HG03565 (cell line): ENCODE data around the gene LAMA3.
"Not testable (repeated sequence)": the region's sequence is repeated elsewhere in the genome, so short reads cannot be mapped to it uniquely, and the experiment has no call there.

Source experiments
- ATAC-seq: cut with Tn5 transposase; IDR thresholded peaks from one replicate; pipeline ENCODE4 v1.9.1; 2021; ENCODE audit warnings: mild to moderate bottlenecking, moderate library complexity; ENCODE audit not compliant: unreplicated experiment

Gene LAMA3

DNA sequence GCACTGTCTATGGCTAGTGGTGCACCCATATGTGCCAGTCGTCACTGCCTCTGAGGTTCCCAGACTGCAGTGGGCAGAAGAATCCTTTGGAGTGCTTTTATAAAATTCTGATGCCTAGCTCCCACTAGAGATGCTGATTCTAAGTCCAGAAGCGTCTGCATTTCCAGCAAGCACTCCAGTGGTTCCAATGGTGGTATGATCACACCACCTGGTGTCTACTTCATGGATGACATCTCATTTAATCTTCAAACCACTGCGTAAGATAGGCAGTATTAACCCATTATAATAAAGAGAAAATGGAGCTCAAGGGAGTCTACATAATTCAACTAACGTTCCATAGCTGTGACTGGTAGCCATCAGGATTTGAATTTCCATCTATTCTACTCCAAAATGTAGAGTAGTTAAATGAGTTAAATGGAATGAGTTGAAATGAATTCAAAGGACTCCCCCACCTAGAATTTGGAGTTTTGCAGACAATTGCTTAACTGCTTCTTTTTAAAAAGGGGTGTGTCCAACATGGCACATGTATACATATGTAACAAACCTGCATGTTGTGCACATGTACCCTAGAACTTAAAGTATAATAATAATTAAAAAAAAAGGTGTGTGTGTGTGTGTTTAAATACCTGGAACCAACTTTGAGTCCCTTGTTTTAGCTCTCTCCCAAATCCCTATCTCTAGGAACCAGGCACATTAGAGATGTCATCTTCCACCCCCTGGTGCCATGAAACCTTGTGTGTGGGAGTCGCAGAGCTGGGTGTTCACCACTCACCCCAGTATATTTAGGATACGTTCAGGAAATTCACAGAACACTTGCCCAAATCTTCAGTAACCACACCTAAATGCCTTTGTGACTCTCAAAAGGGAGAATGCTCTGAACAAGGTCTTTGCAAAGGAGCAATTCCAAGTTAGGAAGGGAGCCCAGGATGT, 14.1 kb downstream of the LAMA3 start:
- no peak for ATAC-seq

DNA sequence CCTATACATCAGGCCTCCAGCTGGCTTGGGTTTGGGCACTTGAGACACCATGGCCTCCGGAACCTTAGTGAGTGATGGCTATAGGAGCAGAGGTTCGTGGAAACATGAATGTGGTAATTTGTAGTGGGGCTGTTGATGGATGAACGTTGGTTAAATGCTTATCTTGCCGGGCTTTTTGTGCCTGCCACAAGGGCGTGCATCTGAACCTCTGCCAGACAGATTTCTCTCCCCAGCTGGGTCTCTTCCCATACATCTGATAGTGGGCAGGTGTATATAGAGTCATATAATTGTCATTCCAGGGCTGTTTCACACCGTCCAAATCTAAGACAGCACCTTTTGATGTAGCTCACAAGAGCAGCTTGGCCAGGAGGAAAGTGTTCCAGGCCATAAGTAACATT, 14.7 kb downstream of the LAMA3 start:
- no peak for ATAC-seq

DNA sequence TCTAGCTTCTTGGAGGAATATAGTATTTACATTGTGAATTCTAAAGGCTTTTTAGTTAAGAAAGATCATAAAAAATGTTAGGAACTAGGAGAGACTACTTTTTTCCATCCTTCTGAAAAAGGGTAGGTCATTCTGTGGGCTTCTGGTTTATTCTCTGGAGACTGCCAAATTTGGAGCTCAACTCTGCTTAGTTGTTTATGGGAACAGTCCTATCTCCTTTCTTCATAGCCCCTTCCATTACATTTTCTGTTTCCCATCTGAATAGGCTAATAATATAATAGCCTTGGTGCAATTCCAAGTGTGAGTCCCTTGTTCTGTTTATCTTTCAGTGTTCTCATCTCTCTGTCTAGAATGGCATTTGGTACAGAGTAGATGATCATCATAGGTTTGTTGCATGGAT, 15.6 kb downstream of the LAMA3 start:
- no peak for ATAC-seq

DNA sequence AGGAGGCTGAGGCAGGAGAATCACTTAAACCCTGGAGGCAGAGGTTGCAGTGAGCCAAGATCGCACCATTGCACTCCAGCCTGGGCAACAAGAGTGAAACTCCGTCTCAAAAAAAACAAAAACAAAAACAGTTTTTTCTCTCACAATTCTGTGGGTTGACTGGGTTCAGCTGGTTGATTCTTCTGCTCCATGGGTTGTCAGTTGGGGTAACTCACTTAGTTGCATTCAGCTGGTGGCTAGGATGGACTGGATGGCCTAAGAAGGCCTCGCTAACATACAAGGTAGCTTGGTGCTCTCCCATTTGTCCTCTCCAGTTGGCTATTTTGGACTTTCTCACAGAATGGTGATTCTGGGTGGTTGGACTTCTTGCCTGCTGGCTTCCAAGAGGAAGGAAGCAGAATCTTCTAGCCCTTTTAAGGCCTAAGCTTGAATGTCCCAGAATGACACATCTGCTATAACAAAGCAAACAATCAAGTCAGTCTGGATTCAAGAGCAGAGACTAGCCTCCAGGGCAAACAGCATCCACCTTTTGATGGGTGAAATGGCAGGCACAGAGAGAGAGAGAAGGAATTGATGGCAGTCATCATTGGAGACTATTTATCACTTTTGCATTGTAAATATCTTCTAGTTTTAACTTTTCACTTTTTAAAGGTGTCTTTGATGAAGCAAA, 17.9 kb downstream of the LAMA3 start:
- ATAC-seq, result no peak

DNA sequence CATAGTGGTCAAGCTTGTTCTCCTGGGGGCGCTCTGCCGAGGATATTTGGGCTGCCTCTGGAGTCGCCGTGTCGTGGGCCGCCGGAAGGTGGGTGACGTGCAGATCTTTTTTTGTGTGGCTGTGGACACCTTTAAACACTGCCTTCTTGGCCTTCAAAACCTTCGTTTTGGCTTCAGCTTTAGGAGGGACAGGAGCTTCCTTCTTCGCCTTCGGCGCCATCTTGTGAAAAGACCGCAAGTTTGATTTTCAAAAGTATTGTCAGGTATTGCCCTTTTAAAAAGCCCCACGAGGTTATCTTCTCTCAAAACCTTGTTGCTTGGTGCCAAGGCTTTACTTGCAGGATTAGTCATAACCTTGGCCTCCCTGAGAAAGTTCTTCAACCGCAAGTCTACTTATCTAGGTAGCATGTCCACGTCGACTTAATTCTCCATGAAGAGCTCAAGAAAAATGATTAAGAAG, 20.8 kb downstream of the LAMA3 start:
- ATAC-seq, result no peak

DNA sequence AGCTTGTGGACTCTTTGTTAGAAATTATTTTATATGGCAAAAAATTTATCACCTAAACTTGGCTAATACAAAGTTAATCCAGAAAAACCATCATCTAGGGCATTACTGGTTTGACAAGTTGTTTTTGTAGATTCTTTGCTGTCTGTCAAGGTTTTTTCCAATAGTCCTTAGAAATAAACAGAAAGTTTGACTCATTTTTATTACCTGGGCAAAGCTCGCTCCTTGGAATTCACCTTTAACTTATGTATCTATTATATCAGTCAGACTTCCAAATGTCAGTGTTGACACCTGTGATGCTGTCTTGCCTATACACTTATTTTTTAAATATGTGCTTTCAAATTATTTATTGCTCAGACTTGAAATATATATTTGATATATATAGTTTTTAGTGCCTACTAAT, 21.7 kb downstream of the LAMA3 start:
- ATAC-seq, result no peak

DNA sequence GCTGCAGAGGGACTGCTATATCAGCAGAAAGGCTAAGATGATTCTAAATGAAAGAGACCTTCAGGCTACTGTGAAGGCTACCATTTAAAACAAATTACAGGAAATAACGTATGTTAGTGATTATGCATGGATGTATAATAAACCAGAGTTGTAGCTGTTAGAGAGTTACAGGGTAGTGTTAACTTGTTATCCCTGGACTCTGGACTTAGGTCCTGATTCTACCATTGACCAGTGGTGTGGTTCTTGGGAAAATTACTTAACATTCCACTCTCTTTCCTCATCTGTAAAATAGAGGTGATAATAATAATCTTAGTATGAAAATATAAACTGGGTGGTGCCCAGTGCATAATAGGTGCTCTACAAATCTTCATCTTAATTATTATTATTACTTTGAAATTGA, 22.2 kb downstream of the LAMA3 start:
- ATAC-seq, result no peak

DNA sequence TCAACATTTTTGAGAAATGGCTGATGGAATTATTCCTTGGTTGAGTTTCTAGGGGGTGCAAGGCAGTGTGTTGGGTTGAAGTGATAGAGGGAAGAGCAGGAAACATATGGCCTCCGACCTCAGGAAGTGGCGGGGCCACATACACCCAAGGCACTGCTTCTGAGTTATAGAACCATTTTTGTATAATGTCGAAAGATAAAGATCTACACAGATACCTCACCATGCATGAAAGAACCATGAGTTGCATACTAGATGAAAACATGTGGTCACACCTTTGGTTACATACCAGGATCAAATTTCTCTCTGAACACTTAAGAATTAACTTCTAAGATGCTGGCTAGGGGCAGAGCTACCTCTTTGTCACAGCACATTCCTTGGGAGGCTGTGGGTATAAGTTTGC, 23.2 kb downstream of the LAMA3 start:
- ATAC-seq, result no peak

DNA sequence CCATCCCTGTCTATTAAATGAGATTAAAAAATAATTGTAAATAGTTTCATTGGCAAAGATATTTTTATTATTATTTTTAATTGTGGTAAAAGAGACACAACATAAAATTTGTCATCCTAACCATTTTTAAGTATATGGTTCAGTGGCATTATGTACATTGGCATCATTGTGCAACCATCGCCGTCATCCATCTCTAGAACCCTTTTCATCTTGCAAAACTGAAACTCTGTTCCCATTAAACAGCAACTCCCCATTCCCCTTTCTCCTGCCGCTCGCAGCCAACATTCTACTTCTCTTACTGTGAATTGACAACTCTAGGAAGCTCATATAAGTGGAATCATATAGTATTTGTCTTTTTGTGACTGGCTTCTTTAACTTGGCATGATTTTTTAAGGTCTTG, 25.3 kb downstream of the LAMA3 start:
- no peak for ATAC-seq

DNA sequence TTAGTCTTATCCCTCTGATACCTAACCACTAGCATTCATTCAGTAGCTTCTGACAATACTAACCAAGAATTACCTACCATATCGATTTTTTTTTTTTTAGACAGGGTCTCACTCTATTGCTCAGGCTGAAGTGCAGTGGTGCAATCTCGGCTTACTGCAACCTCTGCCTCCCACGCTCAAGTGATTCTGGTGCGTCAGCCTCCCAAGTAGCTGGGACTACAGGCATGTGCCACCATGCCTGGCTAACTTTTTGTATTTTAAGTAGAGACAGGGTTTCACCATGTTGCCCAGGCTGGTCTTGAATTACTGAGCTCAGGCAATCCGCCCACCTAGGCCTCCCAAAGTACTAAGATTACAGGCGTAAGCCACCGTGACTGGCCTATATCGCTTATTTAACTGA, 26.8 kb downstream of the LAMA3 start:
- not testable (repeated sequence) for ATAC-seq

DNA sequence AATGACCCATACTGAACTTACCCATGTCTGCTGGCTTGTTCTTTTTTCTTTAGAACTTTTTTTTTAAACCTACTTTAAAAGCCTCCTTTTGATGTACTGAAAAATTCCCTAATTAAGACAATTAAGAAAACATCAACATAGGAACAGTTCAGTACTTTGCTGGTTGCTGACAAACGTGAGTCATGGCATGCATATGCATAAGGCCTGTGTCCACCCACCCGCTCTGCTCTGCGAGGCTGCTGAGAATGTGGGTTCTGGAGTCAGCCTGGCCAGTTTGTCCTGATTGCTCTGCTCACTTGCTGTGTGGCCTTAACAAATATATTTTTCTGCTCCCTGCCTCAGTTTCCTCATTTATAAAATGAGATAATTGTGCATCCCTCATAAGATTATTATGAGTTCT, 27.3 kb downstream of the LAMA3 start:
- no peak for ATAC-seq

DNA sequence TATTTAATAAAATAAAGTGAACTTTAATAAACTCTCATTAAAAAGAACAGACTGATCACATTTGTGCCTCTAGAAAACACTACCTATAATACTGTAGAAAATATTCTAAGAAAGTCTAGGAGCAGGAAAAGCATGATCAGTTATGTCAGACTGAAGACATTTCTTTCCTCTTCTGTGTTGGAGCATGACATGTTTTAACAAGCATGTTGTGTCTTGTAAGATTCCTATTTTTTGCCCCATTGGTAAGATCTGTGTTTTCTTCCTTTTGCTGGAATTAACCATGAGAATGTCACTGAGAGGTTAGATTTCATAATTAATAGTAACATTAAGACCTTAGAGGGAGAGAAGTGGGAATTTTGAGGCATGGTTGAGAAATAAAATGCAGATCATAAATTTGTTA, 27.7 kb downstream of the LAMA3 start:
- ATAC-seq, result no peak

DNA sequence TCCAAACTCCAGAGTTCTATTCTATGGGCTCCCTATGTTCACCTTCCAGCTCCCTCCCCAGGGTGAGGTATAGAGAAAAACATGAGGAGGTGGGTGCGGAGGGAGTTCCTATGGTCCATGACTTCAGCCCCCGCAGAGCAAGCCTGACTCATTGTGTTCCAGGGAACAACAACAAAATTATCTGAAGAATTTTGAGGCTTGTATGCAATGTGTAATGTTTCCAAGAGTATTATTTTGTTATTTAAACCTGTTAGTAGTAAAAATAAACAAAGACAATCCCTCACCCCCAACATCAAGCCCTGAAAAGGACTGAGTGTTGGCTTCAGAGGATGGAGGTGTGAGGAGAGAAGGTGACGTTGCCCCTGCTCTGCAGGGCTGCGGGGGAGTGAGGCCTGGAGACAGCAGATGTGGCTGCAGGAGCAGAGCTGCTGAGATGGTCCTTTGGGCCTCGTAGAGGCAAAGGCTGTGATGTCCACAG, 29.0 kb downstream of the LAMA3 start:
- no peak for ATAC-seq

DNA sequence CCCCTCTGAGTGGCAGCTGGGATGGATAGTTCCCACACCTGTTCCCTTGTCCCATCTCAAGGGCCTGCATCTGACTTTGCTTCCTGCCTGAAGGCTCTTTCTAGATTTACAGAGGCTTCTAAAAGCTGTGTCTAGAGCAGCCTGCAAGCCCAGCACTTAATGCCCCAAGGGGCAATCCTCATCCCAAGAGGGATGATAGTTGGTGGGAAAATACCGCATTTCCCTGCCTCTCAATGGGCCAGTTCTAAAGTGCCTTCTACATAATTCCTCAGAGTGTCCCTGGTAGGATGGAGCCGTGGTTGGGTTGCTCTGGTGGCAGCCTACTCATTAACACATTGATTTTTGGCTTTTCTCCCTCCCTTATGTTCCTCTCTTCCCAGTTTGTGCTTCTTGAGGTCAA, 29.5 kb downstream of the LAMA3 start:
- no peak for ATAC-seq

DNA sequence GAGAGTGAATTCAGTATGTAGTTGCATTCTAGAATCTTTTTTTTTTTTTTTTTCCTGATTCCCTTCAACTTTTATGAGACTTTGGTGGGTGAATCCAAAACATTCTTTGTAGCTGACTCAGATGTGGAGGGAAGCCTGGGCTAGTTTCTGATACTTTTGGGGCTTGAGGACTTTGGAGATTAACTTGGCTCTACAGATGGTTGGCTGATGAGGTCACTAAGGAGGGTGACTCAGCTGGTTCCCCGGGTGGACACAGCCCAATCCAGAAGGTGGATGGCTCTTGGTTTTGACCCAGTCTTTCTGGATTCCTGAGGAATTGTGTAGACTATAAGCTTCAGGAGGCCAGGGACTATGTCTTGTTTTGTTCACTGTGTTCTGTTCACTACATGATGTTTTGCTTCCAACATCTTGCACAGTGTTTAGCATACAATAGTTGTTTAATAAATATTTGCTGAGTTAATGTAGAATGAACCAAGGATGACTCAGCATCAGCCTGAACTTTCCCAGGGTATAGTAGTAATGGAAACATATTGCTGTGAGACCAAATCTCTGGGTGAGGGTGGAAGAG, 30.5 kb downstream of the LAMA3 start:
- no peak for ATAC-seq

DNA sequence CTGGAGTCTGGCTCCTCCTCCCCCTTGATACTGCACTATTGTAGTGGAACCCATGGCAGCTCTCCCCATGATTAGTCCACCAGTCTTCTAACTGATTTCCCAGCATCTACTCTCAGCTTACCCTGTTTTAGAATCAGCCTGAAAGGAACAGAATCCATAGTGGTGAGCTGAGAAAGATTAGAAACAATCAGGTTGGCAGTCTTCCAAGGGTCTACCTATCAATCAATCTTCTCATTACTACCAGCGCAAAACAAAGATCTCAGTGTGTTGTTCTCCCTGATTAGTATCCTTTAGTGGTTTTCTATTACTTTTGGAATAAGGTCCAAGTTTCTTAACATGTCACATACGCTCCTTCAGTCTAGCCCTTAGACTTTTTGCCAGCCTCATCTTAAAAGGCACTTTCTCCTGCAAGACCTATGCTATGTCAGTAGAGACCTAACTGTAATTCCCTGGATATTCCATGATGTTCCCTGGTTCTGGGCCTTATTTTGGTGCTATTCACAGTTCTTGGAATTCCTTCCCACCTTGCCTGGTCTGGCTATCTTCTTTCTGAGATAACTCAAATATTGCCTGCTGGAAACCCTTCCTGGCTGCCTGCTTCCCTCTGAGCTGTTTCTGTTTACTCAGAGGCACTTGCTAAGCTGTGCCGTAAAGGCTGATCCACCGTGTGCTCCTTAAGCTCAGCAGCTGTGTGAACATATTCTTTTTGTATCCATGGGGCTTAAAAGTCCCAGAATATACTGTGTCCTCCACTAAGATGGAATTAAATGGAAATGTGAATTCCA, 32.6 kb downstream of the LAMA3 start:
- no peak for ATAC-seq

DNA sequence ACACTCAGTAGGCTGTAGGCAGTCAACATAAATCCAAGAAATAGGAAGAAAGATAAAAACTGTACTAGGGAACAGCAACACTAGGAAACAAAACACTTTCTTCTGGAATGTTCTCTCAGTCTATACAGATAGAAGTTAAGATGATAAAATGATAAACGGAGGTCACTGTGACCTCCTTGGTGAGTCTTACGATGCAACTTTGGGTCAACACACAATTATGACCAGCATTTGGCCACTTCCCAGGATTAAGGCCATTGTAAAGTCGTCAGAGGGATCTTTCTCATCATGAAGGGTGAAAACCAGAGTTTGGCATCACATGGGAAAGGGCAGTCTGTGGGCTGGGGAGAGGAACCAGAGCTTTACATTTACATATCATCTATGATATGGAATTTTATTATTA, 33.4 kb downstream of the LAMA3 start:
- ATAC-seq, result no peak

DNA sequence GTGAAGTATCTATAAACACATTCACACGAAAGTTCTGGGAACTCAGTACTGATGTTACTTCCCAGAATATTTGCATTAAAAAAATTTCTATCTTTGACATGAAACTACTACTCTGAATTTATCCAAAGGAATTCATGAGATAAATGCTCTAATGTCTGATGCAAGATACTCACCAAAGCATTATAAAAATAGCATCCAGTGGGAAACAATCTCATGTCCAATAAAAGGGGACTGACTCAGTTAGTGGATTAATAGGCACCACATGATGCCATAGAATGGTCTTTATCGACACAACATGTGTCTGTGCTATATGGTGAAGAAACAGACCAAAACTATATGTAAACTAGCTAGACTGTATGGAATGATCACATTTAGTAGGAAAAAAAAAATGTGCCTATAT, 33.9 kb downstream of the LAMA3 start:
- ATAC-seq, result no peak

DNA sequence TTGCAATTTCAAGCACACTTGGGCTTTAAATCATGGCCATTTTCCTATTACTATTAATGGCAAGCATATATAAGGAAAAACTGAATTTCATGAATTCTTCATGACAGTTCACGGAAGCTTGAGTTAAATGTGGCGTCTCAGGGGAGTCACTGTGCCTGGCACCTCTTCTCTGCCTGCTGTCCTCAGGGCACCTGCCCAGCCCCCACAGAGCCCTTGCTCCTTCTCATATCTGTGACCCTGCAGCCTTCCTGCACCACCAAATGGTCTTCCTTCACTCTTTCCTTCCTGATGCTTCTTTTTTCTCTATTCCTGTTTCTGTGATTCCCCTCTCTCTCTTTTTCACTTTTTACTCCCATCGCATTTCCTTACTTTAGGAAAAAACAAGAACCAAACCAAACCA, 35.4 kb downstream of the LAMA3 start:
- ATAC-seq, result no peak

DNA sequence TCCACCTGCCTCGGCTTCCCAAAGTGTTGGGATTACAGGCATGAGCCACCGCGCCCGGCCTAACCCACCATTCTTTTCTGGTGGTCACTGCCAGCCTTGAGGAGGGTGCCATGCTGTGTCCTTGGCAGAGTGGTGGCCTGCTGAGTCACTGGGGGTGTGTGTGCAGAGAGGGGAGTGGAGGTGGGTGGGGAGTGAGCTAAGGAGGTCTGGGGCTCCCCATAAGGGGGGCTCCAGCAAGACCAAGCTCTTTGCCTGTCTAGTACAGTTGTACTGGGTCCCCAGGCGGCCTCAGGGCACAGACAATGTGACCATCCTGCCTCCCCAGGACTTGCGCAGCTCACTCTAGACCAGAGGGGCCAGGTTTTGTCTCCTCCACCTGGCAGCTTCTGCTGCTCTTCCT, 36.1 kb downstream of the LAMA3 start:
- ATAC-seq, result no peak
